ENCODE results near the gene LITAF.

DNA sequence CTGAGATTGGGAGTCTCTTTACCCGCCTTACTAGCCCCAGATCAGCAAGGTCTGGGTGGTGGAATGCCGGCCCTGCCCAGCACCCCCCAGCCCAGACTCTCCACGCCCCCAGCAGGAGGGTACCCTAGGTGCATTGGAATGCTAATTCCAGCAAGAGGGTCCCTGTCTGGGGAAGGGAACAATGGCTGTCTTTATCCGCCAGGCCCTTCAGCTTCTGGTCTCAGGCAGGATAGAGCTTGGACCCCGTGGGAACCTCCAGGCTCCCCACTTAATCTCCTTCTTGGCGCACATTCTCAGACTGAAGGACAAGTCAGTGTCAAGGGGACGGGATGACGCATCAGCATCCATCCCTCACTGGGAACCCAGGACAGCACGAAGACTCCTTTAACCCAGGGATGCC is 85.1 kb downstream of the LITAF start:
- TF ChIP-seq CTCF (IDR thresholded peaks at IDR 0.05) (no peak), POLR2A (IDR thresholded peaks at IDR 0.05) (no peak)

Data from adrenal gland (tissue), 5 donors.